A549 (cell line): ENCODE results near the gene SSU72.

Experiments used
- CBX8 ChIP-seq: fragments of 200-600 bp; sonication (generic); IDR thresholded peaks from 2 replicates; pipeline ENCODE4 v1.6.1; 2016
- CTCF ChIP-seq: fragments of >200 bp; sonication (Bioruptor Twin); formaldehyde crosslinking; IDR thresholded peaks from 3 replicates; pipeline ENCODE4 v1.5.1; 2016
- EP300 ChIP-seq, 2 experiments: fragments of >200 bp; sonication (Bioruptor Twin); formaldehyde crosslinking; IDR thresholded peaks; 2 replicates in 1 of 2; 3 replicates in 1 of 2; pipeline ENCODE4 v1.6.1; 2016 to 2017
- HOXA7 ChIP-seq: fragments of 250-450 bp; sonication (Bioruptor Pico); IDR thresholded peaks from 2 replicates; pipeline ENCODE4 v1.5.0; 2020; ENCODE audit warnings: mild to moderate bottlenecking, moderate library complexity
- JUN ChIP-seq, 2 experiments: fragments of >200 bp; sonication (Bioruptor Twin); formaldehyde crosslinking; IDR thresholded peaks; 2 replicates in 1 of 2; 3 replicates in 1 of 2; pipeline ENCODE4 v1.6.1; 2016 to 2017
- POLR2A ChIP-seq: IDR thresholded peaks from 2 replicates; pipeline ENCODE4 v1.6.1; 2012; ENCODE audit warnings: mild to moderate bottlenecking, low read length

- TF ChIP-seq CTCF: no peak
- TF ChIP-seq JUN (IDR thresholded peaks at IDR 0.05): no peak
- TF ChIP-seq EP300 (IDR thresholded peaks at IDR 0.05): no peak
- TF ChIP-seq POLR2A: no peak
- TF ChIP-seq HOXA7 (CRISPR knock-in tag): no peak
- TF ChIP-seq CBX8: no peak
Measured at GRCh38 chr1:1591452-1591851, 16.8 kb upstream of the SSU72 start.
